PC-3 (cell line): ENCODE results near the gene FRMPD2. TPM values are rescaled to one million over a fixed set of nuclear protein-coding genes. Genes with fewer than 3 reads are reported as not detected.

Experiments used
- ATAC-seq: fragments of 200-7000 bp; cut with Tn5 transposase; 2 replicates; pipeline ENCODE4 v1.9.1; 2020; ENCODE audit warnings: mild to moderate bottlenecking, moderate library complexity
- BruUV-seq: library from RNA; stranded (reverse); fragments of 400-500 nt; replicated peaks from 2 replicates; lab custom pipeline; 2021; lab: Mats Ljungman, UMichigan
- CTCF ChIA-PET: fragments of 300-600 bp; sonication (Branson Sonifier 250); formaldehyde crosslinking; loops from one replicate; lab custom pipeline; 2022; ENCODE audit warnings: antibody characterized with exemption; lab: Charles Lee
- POLR2A ChIA-PET: fragments of 300-600 bp; sonication (Branson Sonifier 250); formaldehyde crosslinking; loops from one replicate; lab custom pipeline; 2022; ENCODE audit warnings: antibody characterized with exemption; ENCODE audit not compliant: unreplicated experiment; lab: Charles Lee
- DNase-seq: peaks from one replicate; pipeline ENCODE4 v3.0.0-alpha.2; 2015
- H2AFZ ChIP-seq: fragments of 300-600 bp; sonication (generic); 2 replicates; pipeline ENCODE4 v1.6.0; 2016; ENCODE audit warnings: antibody characterized with exemption, low read length
- H3F3A ChIP-seq: fragments of 300-600 bp; sonication (generic); one replicate; pipeline ENCODE4 v1.6.0; 2017; ENCODE audit warnings: antibody characterized with exemption, low read length, control low read depth, mild to moderate bottlenecking; ENCODE audit not compliant: unreplicated experiment
- H3K27ac ChIP-seq: fragments of 300-600 bp; sonication (generic); 2 replicates; pipeline ENCODE4 v1.5.1; 2016; ENCODE audit warnings: mild to moderate bottlenecking, low read length
- H3K27me3 ChIP-seq: fragments of 300-600 bp; sonication (generic); 2 replicates; pipeline ENCODE4 v1.6.1; 2016; ENCODE audit warnings: low read length, mixed read lengths
- H3K36me3 ChIP-seq: fragments of 300-600 bp; sonication (generic); 2 replicates; pipeline ENCODE4 v1.6.1; 2016; ENCODE audit warnings: low read depth, mixed run types, low read length, mixed read lengths
- H3K4me1 ChIP-seq: fragments of 300-600 bp; sonication (generic); 2 replicates; pipeline ENCODE4 v1.5.1; 2016; ENCODE audit warnings: low read length; ENCODE audit not compliant: insufficient read depth
- H3K4me2 ChIP-seq: fragments of 300-600 bp; sonication (generic); 2 replicates; pipeline ENCODE4 v1.6.0; 2016; ENCODE audit warnings: low read length
- H3K4me3 ChIP-seq: fragments of 300-600 bp; sonication (generic); 2 replicates; pipeline ENCODE4 v1.5.1; 2016; ENCODE audit warnings: mild to moderate bottlenecking, low read length, mixed read lengths
- H3K79me2 ChIP-seq: fragments of 300-600 bp; sonication (generic); 2 replicates; pipeline ENCODE4 v1.6.1; 2017; ENCODE audit warnings: low read length, mixed read lengths
- H3K9ac ChIP-seq: fragments of 300-600 bp; sonication (generic); 2 replicates; pipeline ENCODE4 v1.6.0; 2016; ENCODE audit warnings: mild to moderate bottlenecking, low read length
- H3K9me2 ChIP-seq: fragments of 300-600 bp; sonication (generic); replicated peaks from 2 replicates; pipeline ENCODE4 v1.6.1; 2016; ENCODE audit warnings: mixed run types, low read length, mixed read lengths
- H3K9me3 ChIP-seq: fragments of 300-600 bp; sonication (generic); 2 replicates; pipeline ENCODE4 v1.6.1; 2016; ENCODE audit warnings: low read length, mixed read lengths
- H4K20me1 ChIP-seq: fragments of 300-600 bp; sonication (generic); 2 replicates; pipeline ENCODE4 v1.6.1; 2016; ENCODE audit warnings: low read length, mixed read lengths
- CTCF ChIP-seq: fragments of 300-600 bp; sonication (generic); conservative IDR thresholded peaks from 2 replicates; pipeline ENCODE4 v1.5.1; 2017; ENCODE audit warnings: antibody characterized with exemption, low read depth, mild to moderate bottlenecking, low read length
- EZH2 ChIP-seq: fragments of 300-600 bp; sonication (generic); IDR thresholded peaks from one replicate; pipeline ENCODE4 v1.6.1; 2017; ENCODE audit warnings: antibody characterized with exemption, mild to moderate bottlenecking, low read length; ENCODE audit not compliant: unreplicated experiment
- EZH2phosphoT487 ChIP-seq: fragments of 300-600 bp; sonication (generic); IDR thresholded peaks from 2 replicates; pipeline ENCODE4 v1.6.1; 2018; ENCODE audit warnings: mild to moderate bottlenecking, antibody characterized with exemption, low read length, borderline replicate concordance
- intact Hi-C: fragments of 100-400 bp; cut with micrococcal nuclease; formaldehyde crosslinking; loops from 2 replicates; pipeline ENCODE4 v1.9.0; 2023
- total RNA-seq: library from RNA; depleted of rRNA; stranded (reverse); fragments of >200 nt; gene quantifications from 2 replicates; pipeline ENCODE4 v1.2.3, GENCODE V29; 2014

Gene FRMPD2
- total RNA-seq, 1 experiment from 2014 or later, result 0.11 TPM

DNA sequence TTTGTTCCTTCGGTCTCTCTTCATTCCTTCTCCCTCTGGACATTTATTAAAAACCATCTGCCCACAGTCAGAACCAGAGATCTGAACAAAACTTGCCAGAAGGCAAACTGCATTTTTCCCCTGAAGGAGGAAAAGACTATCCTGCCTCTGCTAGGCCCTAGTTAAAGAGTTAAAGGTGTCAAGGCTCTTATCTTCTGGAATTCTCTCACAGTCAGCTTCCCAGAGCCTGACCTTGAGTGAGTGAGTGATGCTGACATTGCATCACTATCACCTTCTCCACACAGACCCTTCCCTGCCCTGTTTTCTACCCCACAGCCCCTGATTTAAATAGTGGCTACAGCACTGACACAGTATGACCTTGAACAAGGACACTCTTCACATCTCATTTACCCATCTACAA, 16.4 kb downstream of the FRMPD2 start:
- Histone ChIP-seq H2AFZ (no peak overlapping the region), H3K4me2 (no peak overlapping the region), H3K79me2 (no peaks in the 10 kb centered on the region), H3K27ac (no peak overlapping the region), H3K4me1 (peaks cover 14% of the 10 kb centered on the region), H3K4me3 (no peak overlapping the region), H3K36me3 (no peaks in the 10 kb centered on the region), H3K9me3 (no peaks in the 10 kb centered on the region), H3K27me3 (peaks cover 6% of the 10 kb centered on the region; the same call in 1 of the 2 replicates), H3F3A (no peaks in the 10 kb centered on the region), H3K9ac (no peak overlapping the region), H4K20me1 (no peaks in the 10 kb centered on the region), H3K9me2 (no peaks in the 10 kb centered on the region)
- ATAC-seq, result no peak
- ChIA-PET POLR2A (no interaction called here), CTCF (no interaction called here)
- intact Hi-C loops, result no loop called here
- BruUV-seq, result no TSS peak
- TF ChIP-seq EZH2, result no peak
- no peak for TF ChIP-seq EZH2phosphoT487
- no peak for TF ChIP-seq CTCF
- DNase-seq, result no peak

- Histone ChIP-seq H4K20me1 (no peaks in the 10 kb centered on the region), H3K4me3 (no peak overlapping the region), H3K4me1 (peaks cover 14% of the 10 kb centered on the region), H3K9me3 (no peaks in the 10 kb centered on the region), H3K27ac (no peak overlapping the region), H3K9ac (no peak overlapping the region), H3K4me2 (no peak overlapping the region), H3K79me2 (no peaks in the 10 kb centered on the region), H3F3A (no peaks in the 10 kb centered on the region), H3K9me2 (no peaks in the 10 kb centered on the region), H2AFZ (no peak overlapping the region), H3K36me3 (no peaks in the 10 kb centered on the region), H3K27me3 (peaks cover 6% of the 10 kb centered on the region; the same call in 1 of the 2 replicates)
- DNase-seq (no peak), ATAC-seq (no peak)
- POLR2A ChIA-PET, result no interaction called here
- BruUV-seq, result no TSS peak
- CTCF ChIA-PET, result no interaction called here
- no peak for TF ChIP-seq EZH2phosphoT487
- TF ChIP-seq EZH2, result no peak
- TF ChIP-seq CTCF, result no peak
- intact Hi-C loops, result no loop called here
Observed at GRCh38 chr10:48257407-48257961, 17.0 kb downstream of the FRMPD2 start.

GRCh38 chr10:48255722-48256121, 18.8 kb downstream of the FRMPD2 start:
- intact Hi-C loops, result no loop called here

More at GRCh38 chr10:48255722-48256121, 18.8 kb downstream of the FRMPD2 start:
- no peak for TF ChIP-seq EZH2phosphoT487
- ATAC-seq, result no peak
- H3K9me2 ChIP-seq, result no peaks in the 10 kb centered on the region
- ChIA-PET CTCF (no interaction called here), POLR2A (no interaction called here)
- no peak overlapping the region for H3K27ac ChIP-seq
- no peaks in the 10 kb centered on the region for H3F3A ChIP-seq
- H2AFZ ChIP-seq, result no peak overlapping the region
- no peak overlapping the region for H3K9ac ChIP-seq
- no peaks in the 10 kb centered on the region for H3K79me2 ChIP-seq
- DNase-seq, result no peak
- H3K27me3 ChIP-seq, result no peaks in the 10 kb centered on the region
- no peak overlapping the region for H3K4me2 ChIP-seq
- BruUV-seq, result no TSS peak
- peaks cover 28% of the 10 kb centered on the region for H3K4me1 ChIP-seq
- no peaks in the 10 kb centered on the region for H3K36me3 ChIP-seq
- H3K9me3 ChIP-seq, result no peaks in the 10 kb centered on the region
- H4K20me1 ChIP-seq, result no peaks in the 10 kb centered on the region
- no peak overlapping the region for H3K4me3 ChIP-seq
